WTC11 (cell line): Measurements from ENCODE around the gene NSUN2. TPM values are rescaled to one million over a fixed set of nuclear protein-coding genes. Genes with fewer than 3 reads are reported as not detected.

Source experiments
- ATAC-seq: fragments of 200-7000 bp; cut with Tn5 transposase; 2 replicates; pipeline ENCODE4 v1.10.0; 2021; ENCODE audit warnings: mild to moderate bottlenecking, moderate library complexity
- CTCF ChIA-PET: fragments of 300-600 bp; sonication (Branson Sonifier 250); formaldehyde crosslinking; loops from one replicate; lab custom pipeline; 2021; ENCODE audit warnings: antibody characterized with exemption; lab: Charles Lee
- POLR2A ChIA-PET: fragments of 350-600 bp; sonication (Branson Sonifier 250); formaldehyde crosslinking; loops from one replicate; lab custom pipeline; 2021; ENCODE audit warnings: antibody characterized with exemption; lab: Charles Lee
- DNase-seq: peaks from one replicate; pipeline ENCODE4 v3.0.0; 2021; ENCODE audit warnings: low spot score
- H3K27ac Mint-ChIP-seq: 2 replicates; pipeline ENCODE4 v1.8.0; 2021; ENCODE audit warnings: mixed read lengths
- H3K27me3 Mint-ChIP-seq: 2 replicates; pipeline ENCODE4 v1.8.0; 2021; ENCODE audit warnings: low read depth, mild to moderate bottlenecking, moderate library complexity, mixed read lengths
- H3K36me3 Mint-ChIP-seq: 2 replicates; pipeline ENCODE4 v1.8.0; 2021; ENCODE audit warnings: mixed read lengths
- H3K4me1 Mint-ChIP-seq: 2 replicates; pipeline ENCODE4 v1.8.0; 2022; ENCODE audit warnings: mixed read lengths
- H3K4me3 Mint-ChIP-seq: 2 replicates; pipeline ENCODE4 v1.8.0; 2021; ENCODE audit warnings: mild to moderate bottlenecking, moderate library complexity, mixed read lengths
- H3K9me3 Mint-ChIP-seq: 2 replicates; pipeline ENCODE4 v1.8.0; 2021; ENCODE audit warnings: mixed read lengths
- ATF1 ChIP-seq: sonication (generic); formaldehyde crosslinking; IDR thresholded peaks from 2 replicates; pipeline ENCODE4 v1.8.1; 2023; ENCODE audit warnings: mild to moderate bottlenecking, moderate library complexity, missing genetic modification reagents
- E2F4 ChIP-seq: sonication (generic); formaldehyde crosslinking; IDR thresholded peaks from 2 replicates; pipeline ENCODE4 v1.8.1; 2022; ENCODE audit warnings: low read depth, mild to moderate bottlenecking, moderate library complexity, missing genetic modification reagents, borderline replicate concordance
- ELF4 ChIP-seq: sonication (generic); formaldehyde crosslinking; IDR thresholded peaks from 2 replicates; pipeline ENCODE4 v1.8.1; 2022; ENCODE audit warnings: low read depth, mild to moderate bottlenecking, moderate library complexity, missing genetic modification reagents
- FOXK1 ChIP-seq: sonication (generic); formaldehyde crosslinking; IDR thresholded peaks from 2 replicates; pipeline ENCODE4 v1.8.0; 2022; ENCODE audit warnings: mild to moderate bottlenecking, moderate library complexity, missing genetic modification reagents
- GABPB1 ChIP-seq: sonication (generic); formaldehyde crosslinking; IDR thresholded peaks from 2 replicates; pipeline ENCODE4 v1.8.1; 2023; ENCODE audit warnings: mild to moderate bottlenecking, missing genetic modification reagents
- IRF2 ChIP-seq: sonication (generic); formaldehyde crosslinking; IDR thresholded peaks from 2 replicates; pipeline ENCODE4 v1.8.0; 2022; ENCODE audit warnings: low read depth, missing genetic modification reagents, borderline replicate concordance
- JAZF1 ChIP-seq: fragments of 250-450 bp; sonication (Bioruptor Pico); IDR thresholded peaks from 2 replicates; pipeline ENCODE4 v1.9.0; 2021; ENCODE audit warnings: moderate library complexity, mild to moderate bottlenecking, inconsistent platforms
- JUN ChIP-seq: sonication (generic); formaldehyde crosslinking; IDR thresholded peaks from 2 replicates; pipeline ENCODE4 v1.8.0; 2023; ENCODE audit warnings: mild to moderate bottlenecking, missing genetic modification reagents
- NR1H2 ChIP-seq: sonication (generic); formaldehyde crosslinking; IDR thresholded peaks from 2 replicates; pipeline ENCODE4 v1.9.0; 2021; ENCODE audit warnings: mild to moderate bottlenecking, moderate library complexity, missing genetic modification reagents
- NR3C1 ChIP-seq: sonication (generic); formaldehyde crosslinking; conservative IDR thresholded peaks from 2 replicates; pipeline ENCODE4 v1.8.1; 2023; ENCODE audit warnings: low read depth, mild to moderate bottlenecking, missing genetic modification reagents
- OVOL2 ChIP-seq: fragments of 250-450 bp; sonication (Bioruptor Pico); IDR thresholded peaks from 2 replicates; pipeline ENCODE4 v1.9.0; 2021; ENCODE audit warnings: mild to moderate bottlenecking, borderline replicate concordance
- PRRX2 ChIP-seq: fragments of 250-450 bp; sonication (Bioruptor Pico); IDR thresholded peaks from 2 replicates; pipeline ENCODE4 v1.8.0; 2021; ENCODE audit warnings: mild to moderate bottlenecking
- SMAD3 ChIP-seq: sonication (generic); formaldehyde crosslinking; IDR thresholded peaks from 2 replicates; pipeline ENCODE4 v1.8.0; 2022; ENCODE audit warnings: missing genetic modification reagents, mild to moderate bottlenecking, borderline replicate concordance
- SMAD4 ChIP-seq: sonication (generic); formaldehyde crosslinking; IDR thresholded peaks from 2 replicates; pipeline ENCODE4 v1.8.0; 2022; ENCODE audit warnings: mild to moderate bottlenecking, missing genetic modification reagents
- SOX15 ChIP-seq: fragments of 250-450 bp; sonication (Bioruptor Pico); IDR thresholded peaks from 2 replicates; pipeline ENCODE4 v1.9.0; 2021; ENCODE audit warnings: mild to moderate bottlenecking
- SP1 ChIP-seq: sonication (generic); formaldehyde crosslinking; conservative IDR thresholded peaks from 2 replicates; pipeline ENCODE4 v1.8.1; 2022; ENCODE audit warnings: missing genetic modification reagents
- TP53 ChIP-seq: sonication (generic); formaldehyde crosslinking; IDR thresholded peaks from 2 replicates; pipeline ENCODE4 v1.8.1; 2023; ENCODE audit warnings: mild to moderate bottlenecking, missing genetic modification reagents
- ZMAT4 ChIP-seq: fragments of 250-450 bp; sonication (Bioruptor Pico); IDR thresholded peaks from 2 replicates; pipeline ENCODE4 v1.9.0; 2021; ENCODE audit warnings: mild to moderate bottlenecking
- ZNF121 ChIP-seq: sonication (generic); formaldehyde crosslinking; IDR thresholded peaks from 2 replicates; pipeline ENCODE4 v1.8.0; 2023; ENCODE audit warnings: missing genetic modification reagents
- ZNF138 ChIP-seq: sonication (generic); formaldehyde crosslinking; conservative IDR thresholded peaks from 2 replicates; pipeline ENCODE4 v1.8.1; 2022; ENCODE audit warnings: mild to moderate bottlenecking, moderate library complexity, missing genetic modification reagents
- ZNF317 ChIP-seq: sonication (generic); formaldehyde crosslinking; IDR thresholded peaks from 2 replicates; pipeline ENCODE4 v1.8.1; 2023; ENCODE audit warnings: low read depth, mild to moderate bottlenecking, moderate library complexity, missing genetic modification reagents, borderline replicate concordance
- ZNF423 ChIP-seq: fragments of 250-450 bp; sonication (Bioruptor Pico); IDR thresholded peaks from 2 replicates; pipeline ENCODE4 v2.1.2; 2022; ENCODE audit warnings: mild to moderate bottlenecking, moderate library complexity
- total RNA-seq: library from RNA; stranded (reverse); gene quantifications from 3 replicates; pipeline ENCODE4 v1.2.3, GENCODE V29; 2021
- TF ChIP-seq, protein P1 (sequence below): sonication (generic); formaldehyde crosslinking; conservative IDR thresholded peaks from 2 replicates; pipeline ENCODE4 v1.8.1; 2023; ENCODE audit warnings: mild to moderate bottlenecking, low read depth, missing genetic modification reagents, moderate library complexity
- TF ChIP-seq, protein P2 (sequence below): sonication (generic); formaldehyde crosslinking; IDR thresholded peaks from 2 replicates; pipeline ENCODE4 v1.8.0; 2023; ENCODE audit warnings: mild to moderate bottlenecking, missing genetic modification reagents
- TF ChIP-seq, protein P3 (sequence below): fragments of 250-450 bp; sonication (Bioruptor Pico); IDR thresholded peaks from 2 replicates; pipeline ENCODE4 v1.9.0; 2021; ENCODE audit warnings: mild to moderate bottlenecking

Gene NSUN2
- total RNA-seq, 1 experiment from 2014 or later, result 88.4 TPM

- no peak for TF ChIP-seq JAZF1 (CRISPR knock-in tag)
Measured at GRCh38 chr5:6606884-6607558, 25.8 kb downstream of the NSUN2 start (continued).

- DNase-seq, result no peak
- TF ChIP-seq, protein P1, sequence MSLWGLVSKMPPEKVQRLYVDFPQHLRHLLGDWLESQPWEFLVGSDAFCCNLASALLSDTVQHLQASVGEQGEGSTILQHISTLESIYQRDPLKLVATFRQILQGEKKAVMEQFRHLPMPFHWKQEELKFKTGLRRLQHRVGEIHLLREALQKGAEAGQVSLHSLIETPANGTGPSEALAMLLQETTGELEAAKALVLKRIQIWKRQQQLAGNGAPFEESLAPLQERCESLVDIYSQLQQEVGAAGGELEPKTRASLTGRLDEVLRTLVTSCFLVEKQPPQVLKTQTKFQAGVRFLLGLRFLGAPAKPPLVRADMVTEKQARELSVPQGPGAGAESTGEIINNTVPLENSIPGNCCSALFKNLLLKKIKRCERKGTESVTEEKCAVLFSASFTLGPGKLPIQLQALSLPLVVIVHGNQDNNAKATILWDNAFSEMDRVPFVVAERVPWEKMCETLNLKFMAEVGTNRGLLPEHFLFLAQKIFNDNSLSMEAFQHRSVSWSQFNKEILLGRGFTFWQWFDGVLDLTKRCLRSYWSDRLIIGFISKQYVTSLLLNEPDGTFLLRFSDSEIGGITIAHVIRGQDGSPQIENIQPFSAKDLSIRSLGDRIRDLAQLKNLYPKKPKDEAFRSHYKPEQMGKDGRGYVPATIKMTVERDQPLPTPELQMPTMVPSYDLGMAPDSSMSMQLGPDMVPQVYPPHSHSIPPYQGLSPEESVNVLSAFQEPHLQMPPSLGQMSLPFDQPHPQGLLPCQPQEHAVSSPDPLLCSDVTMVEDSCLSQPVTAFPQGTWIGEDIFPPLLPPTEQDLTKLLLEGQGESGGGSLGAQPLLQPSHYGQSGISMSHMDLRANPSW (CRISPR knock-in tag), result no peak
- no peak for TF ChIP-seq IRF2 (CRISPR knock-in tag)
- TF ChIP-seq ATF1 (CRISPR knock-in tag), result no peak
- TF ChIP-seq TP53, result no peak
- TF ChIP-seq JAZF1 (CRISPR knock-in tag), result no peak
- no peak for TF ChIP-seq NR1H2
- no peak for TF ChIP-seq E2F4 (CRISPR knock-in tag)
- TF ChIP-seq, protein P2, sequence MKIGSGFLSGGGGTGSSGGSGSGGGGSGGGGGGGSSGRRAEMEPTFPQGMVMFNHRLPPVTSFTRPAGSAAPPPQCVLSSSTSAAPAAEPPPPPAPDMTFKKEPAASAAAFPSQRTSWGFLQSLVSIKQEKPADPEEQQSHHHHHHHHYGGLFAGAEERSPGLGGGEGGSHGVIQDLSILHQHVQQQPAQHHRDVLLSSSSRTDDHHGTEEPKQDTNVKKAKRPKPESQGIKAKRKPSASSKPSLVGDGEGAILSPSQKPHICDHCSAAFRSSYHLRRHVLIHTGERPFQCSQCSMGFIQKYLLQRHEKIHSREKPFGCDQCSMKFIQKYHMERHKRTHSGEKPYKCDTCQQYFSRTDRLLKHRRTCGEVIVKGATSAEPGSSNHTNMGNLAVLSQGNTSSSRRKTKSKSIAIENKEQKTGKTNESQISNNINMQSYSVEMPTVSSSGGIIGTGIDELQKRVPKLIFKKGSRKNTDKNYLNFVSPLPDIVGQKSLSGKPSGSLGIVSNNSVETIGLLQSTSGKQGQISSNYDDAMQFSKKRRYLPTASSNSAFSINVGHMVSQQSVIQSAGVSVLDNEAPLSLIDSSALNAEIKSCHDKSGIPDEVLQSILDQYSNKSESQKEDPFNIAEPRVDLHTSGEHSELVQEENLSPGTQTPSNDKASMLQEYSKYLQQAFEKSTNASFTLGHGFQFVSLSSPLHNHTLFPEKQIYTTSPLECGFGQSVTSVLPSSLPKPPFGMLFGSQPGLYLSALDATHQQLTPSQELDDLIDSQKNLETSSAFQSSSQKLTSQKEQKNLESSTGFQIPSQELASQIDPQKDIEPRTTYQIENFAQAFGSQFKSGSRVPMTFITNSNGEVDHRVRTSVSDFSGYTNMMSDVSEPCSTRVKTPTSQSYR (CRISPR knock-in tag), result no peak
- no peak for TF ChIP-seq ELF4 (CRISPR knock-in tag)
- no peak for TF ChIP-seq ZMAT4 (CRISPR knock-in tag)
- no peak for TF ChIP-seq ZNF138 (CRISPR knock-in tag)
- TF ChIP-seq SP1 (CRISPR knock-in tag), result no peak
- POLR2A ChIA-PET, result no interaction called here
Measured at GRCh38 chr5:6604946-6605345, 27.9 kb downstream of the NSUN2 start.

DNA sequence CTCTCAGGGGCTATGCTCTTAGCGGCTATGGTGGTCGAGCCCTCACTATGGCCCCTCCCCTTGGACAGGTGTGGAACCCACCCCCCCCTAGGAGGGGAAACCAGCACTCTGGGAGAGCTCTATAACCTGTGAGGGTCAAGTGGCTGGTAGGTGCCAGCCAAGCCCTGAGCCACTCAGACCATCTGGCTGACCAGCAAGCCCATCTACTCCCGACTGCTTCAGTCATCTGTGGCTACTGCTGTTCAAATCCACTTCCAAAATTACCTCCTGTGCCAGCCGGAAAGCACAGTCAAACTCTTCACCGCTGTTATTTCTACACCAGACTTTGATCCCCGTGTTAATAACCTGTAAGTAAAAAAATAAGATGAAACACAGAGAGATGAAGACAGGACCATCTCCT lies 28.5 kb downstream of the NSUN2 start:
- Mint-ChIP-seq H3K27me3 (no peaks in the 10 kb centered on the region), H3K9me3 (no peaks in the 10 kb centered on the region), H3K36me3 (peaks cover 91% of the 10 kb centered on the region), H3K4me1 (no peaks in the 10 kb centered on the region), H3K4me3 (no peak overlapping the region), H3K27ac (no peak overlapping the region; the same call in 1 of the 2 replicates)
- ChIA-PET POLR2A (no interaction called here), CTCF (no interaction called here)
- DNase-seq (no peak), ATAC-seq (no peak)
- TF ChIP-seq SOX15 (CRISPR knock-in tag) (no peak), ZNF121 (no peak), NR1H2 (no peak), NR3C1 (no peak), GABPB1 (no peak), OVOL2 (CRISPR knock-in tag) (no peak), ZNF423 (CRISPR knock-in tag) (no peak), ZNF317 (CRISPR knock-in tag) (no peak), SMAD4 (CRISPR knock-in tag) (no peak), SMAD3 (CRISPR knock-in tag) (no peak), PRRX2 (CRISPR knock-in tag) (no peak), FOXK1 (CRISPR knock-in tag) (no peak), JUN (CRISPR knock-in tag) (no peak)
- TF ChIP-seq, protein P3, sequence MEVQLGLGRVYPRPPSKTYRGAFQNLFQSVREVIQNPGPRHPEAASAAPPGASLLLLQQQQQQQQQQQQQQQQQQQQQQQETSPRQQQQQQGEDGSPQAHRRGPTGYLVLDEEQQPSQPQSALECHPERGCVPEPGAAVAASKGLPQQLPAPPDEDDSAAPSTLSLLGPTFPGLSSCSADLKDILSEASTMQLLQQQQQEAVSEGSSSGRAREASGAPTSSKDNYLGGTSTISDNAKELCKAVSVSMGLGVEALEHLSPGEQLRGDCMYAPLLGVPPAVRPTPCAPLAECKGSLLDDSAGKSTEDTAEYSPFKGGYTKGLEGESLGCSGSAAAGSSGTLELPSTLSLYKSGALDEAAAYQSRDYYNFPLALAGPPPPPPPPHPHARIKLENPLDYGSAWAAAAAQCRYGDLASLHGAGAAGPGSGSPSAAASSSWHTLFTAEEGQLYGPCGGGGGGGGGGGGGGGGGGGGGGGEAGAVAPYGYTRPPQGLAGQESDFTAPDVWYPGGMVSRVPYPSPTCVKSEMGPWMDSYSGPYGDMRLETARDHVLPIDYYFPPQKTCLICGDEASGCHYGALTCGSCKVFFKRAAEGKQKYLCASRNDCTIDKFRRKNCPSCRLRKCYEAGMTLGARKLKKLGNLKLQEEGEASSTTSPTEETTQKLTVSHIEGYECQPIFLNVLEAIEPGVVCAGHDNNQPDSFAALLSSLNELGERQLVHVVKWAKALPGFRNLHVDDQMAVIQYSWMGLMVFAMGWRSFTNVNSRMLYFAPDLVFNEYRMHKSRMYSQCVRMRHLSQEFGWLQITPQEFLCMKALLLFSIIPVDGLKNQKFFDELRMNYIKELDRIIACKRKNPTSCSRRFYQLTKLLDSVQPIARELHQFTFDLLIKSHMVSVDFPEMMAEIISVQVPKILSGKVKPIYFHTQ (CRISPR knock-in tag), result no peak

More at GRCh38 chr5:6604946-6605345, 27.9 kb downstream of the NSUN2 start:
- Mint-ChIP-seq H3K27me3 (no peaks in the 10 kb centered on the region), H3K36me3 (peaks cover 93% of the 10 kb centered on the region), H3K4me3 (no peak overlapping the region), H3K4me1 (no peaks in the 10 kb centered on the region), H3K9me3 (no peaks in the 10 kb centered on the region), H3K27ac (no peak overlapping the region)
- CTCF ChIA-PET, result interaction anchor here (0.7 kb wide), 1 partner anchor 57 kb away, joined by 3 read pairs; no protein-coding TSS in a partner anchor
- no peak; the same call in 1 of the 2 replicates for ATAC-seq
